MM.1S (cell line): ENCODE measurements around the gene FBXO34.

ENCODE experiments used
- EZH2 ChIP-seq: fragments of 300-600 bp; sonication (generic); optimal IDR thresholded peaks from 2 replicates; pipeline ENCODE3; 2017; ENCODE audit warnings: low read depth, mild to moderate bottlenecking, antibody characterized with exemption, low read length, mixed read lengths
- EZH2phosphoT487 ChIP-seq: fragments of 300-600 bp; sonication (generic); IDR thresholded peaks from 2 replicates; pipeline ENCODE4 v1.6.1; 2018; ENCODE audit warnings: antibody characterized with exemption, low read length
- TF ChIP-seq, protein P1 (sequence below): fragments of 300-600 bp; sonication (generic); IDR thresholded peaks from 2 replicates; pipeline ENCODE4 v1.5.1; 2016; ENCODE audit warnings: antibody characterized with exemption, low read length, mixed read lengths

DNA sequence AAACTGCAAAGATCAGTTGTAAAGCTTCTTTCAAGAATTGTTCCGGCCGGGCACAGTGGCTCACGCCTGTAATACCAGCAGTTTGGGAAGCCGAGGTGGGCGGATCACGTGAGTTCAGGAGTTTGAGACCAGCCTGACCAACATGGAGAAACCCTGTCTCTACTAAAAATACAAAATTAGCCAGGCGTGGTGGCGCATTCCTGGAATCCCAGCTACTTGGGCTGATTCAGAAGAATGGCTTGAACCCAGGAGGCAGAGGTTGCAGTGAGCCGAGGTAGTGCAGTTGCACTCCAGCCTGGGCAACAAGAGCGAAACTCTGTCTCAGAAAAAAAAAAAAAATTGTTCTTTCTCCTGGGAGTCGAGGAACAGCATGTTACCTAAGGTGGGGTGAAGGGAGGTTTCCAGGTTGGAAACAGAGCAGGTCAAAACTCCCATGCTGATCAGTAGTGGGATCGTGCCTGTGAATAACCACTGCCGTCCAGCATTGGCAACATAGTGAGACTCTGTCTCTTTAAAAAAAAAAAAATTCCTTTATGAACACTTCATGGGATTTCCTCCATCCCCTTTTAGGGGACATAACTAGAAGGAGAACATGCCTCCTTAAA lies 13.9 kb downstream of the FBXO34 start:
- TF ChIP-seq, protein P1, sequence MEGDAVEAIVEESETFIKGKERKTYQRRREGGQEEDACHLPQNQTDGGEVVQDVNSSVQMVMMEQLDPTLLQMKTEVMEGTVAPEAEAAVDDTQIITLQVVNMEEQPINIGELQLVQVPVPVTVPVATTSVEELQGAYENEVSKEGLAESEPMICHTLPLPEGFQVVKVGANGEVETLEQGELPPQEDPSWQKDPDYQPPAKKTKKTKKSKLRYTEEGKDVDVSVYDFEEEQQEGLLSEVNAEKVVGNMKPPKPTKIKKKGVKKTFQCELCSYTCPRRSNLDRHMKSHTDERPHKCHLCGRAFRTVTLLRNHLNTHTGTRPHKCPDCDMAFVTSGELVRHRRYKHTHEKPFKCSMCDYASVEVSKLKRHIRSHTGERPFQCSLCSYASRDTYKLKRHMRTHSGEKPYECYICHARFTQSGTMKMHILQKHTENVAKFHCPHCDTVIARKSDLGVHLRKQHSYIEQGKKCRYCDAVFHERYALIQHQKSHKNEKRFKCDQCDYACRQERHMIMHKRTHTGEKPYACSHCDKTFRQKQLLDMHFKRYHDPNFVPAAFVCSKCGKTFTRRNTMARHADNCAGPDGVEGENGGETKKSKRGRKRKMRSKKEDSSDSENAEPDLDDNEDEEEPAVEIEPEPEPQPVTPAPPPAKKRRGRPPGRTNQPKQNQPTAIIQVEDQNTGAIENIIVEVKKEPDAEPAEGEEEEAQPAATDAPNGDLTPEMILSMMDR = no peak
- no peak for TF ChIP-seq EZH2phosphoT487
- no peak for TF ChIP-seq EZH2
